PC-3 (cell line): Measurements from ENCODE around the gene CPSF4L.

ENCODE experiments used
- CTCF ChIP-seq: fragments of 300-600 bp; sonication (generic); conservative IDR thresholded peaks from 2 replicates; pipeline ENCODE4 v1.5.1; 2017; ENCODE audit warnings: antibody characterized with exemption, low read depth, mild to moderate bottlenecking, low read length
- EZH2 ChIP-seq: fragments of 300-600 bp; sonication (generic); IDR thresholded peaks from one replicate; pipeline ENCODE4 v1.6.1; 2017; ENCODE audit warnings: antibody characterized with exemption, mild to moderate bottlenecking, low read length; ENCODE audit not compliant: unreplicated experiment
- EZH2phosphoT487 ChIP-seq: fragments of 300-600 bp; sonication (generic); IDR thresholded peaks from 2 replicates; pipeline ENCODE4 v1.6.1; 2018; ENCODE audit warnings: mild to moderate bottlenecking, antibody characterized with exemption, low read length, borderline replicate concordance

- TF ChIP-seq CTCF (no peak), EZH2 (no peak), EZH2phosphoT487 (no peak)
These were observed 16.4 kb upstream of the CPSF4L start for GRCh38 chr17:73278049-73278464.
